Measurements from ENCODE around the gene SP140L.
"Not testable (repeated sequence)": the region's sequence is repeated elsewhere in the genome, so short reads cannot be mapped to it uniquely, and the experiment has no call there.

The SP140L gene

GRCh38 chr2:230425377-230425776, 98.4 kb downstream of the SP140L start:
- no peak for DNase-seq

DNA sequence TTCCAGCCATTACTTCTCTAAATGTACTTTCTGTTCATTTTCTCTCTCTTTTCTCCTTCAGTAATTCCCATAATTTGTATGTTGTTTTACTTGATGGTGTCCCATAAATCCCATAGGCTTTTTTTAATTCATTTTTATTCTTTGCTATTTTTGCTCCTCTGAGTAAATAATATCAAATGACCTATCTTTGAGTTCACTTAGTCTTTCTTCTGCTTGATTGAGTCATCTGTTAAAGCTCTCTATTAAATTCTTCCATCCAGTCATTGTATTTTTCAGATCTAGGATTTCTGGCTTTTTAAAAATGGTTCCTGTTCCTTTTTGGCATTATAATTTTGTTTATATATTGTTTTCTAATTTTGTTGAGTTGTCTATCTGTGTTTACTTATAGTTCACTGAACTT, 102.5 kb downstream of the SP140L start:
- DNase-seq, result no peak

- peak; percentile 31 for DNase-seq
Observed at GRCh38 chr2:230430957-230431910, 104.2 kb downstream of the SP140L start.

- no peak for DNase-seq
Observed at GRCh38 chr2:230434677-230435324, 107.8 kb downstream of the SP140L start.

- DNase-seq, result no peak
Observed at GRCh38 chr2:230435431-230435830, 108.4 kb downstream of the SP140L start.

GRCh38 chr2:230439121-230439520, 112.1 kb downstream of the SP140L start:
- DNase-seq, result not testable (repeated sequence)

- no peak for DNase-seq
Observed at GRCh38 chr2:230439590-230439989, 112.6 kb downstream of the SP140L start.

DNA sequence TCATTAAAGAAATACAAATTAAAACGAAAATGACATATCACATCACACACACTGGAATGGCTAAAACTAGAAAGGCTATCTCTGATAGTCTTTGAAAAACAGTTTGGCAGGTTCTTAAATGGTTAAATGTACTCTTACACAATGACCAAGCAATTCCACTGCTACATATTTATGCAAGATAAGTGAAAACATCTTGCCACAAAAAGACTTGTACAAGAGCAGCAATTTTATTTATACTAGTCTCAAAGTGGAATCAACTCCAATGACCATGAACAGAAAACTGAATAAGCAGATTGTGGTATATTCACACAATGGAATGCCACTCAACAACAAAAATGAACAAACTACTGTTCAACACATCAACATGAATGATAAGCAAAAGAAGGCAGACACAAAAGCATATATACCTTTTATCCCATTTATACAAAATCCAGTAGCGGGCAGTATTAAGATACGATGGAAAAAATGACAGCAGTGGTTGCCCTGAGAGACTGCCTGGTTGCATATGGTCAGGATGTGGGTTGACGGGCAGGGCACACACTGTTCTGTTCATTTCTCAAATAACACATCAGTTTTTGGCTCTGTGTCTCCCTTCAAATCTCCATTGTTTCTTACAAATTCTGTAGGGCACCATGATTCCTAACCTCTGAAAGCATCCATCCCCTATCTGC, 114.4 kb downstream of the SP140L start:
- peak; percentile 54 for DNase-seq

DNA sequence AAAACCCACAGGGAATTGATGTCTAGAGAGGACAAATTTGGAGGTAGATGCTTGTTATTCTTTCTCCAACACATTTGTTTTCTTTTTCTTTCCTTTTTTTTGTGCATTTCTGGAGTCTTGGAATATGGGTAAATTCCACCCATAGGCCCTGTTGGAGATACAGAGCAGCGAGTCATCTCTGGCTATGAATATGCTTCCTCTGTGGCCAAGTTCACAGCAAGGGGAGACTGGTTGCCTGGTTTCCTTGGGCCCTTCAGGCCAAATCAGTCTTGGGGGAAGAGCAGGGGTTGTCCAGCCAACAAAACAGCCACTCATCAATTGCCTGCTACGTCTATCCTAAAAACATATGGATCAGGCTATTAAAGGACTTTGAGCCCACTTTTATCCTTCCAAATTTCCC, 116.5 kb downstream of the SP140L start:
- DNase-seq, result no peak

DNA sequence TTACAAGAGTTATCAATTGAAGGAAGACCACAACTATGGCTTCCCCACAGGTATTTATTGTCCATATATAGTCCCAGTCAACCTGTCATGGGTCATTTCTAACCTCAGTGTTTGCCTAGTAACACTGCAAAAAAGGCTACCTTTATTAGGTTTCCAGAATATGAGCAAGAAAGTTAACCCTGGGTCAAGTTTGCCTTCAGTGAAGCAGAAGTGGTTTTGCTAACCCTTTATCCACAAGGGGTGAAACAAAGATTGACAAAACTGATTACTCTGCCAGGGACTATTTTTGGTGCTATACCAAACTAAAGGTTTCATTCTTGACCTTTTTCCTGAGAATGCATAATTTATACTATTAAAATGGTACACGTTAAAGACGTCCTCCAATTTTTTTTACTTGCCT, 117.8 kb downstream of the SP140L start:
- no peak for DNase-seq

DNA sequence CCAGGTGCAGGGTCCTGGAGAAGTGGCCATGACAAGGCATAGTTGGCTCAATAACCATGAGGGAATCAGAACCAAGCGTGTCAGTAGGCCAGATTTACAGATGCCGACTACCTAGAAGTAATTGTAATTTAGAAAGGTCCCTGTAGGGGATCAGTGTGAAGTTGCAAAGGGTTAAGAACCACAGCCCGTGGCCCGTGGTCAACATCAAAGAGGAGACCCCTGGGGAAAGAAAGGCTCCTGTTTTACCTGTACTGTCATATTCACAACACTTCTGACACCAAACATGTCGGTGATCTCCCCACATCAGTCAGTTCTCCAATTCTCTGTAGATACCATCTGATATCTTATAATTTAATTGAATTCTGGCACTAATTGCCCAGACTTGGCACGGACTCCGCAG, 120.0 kb downstream of the SP140L start:
- no peak for DNase-seq

- peak; percentile 48 for DNase-seq
Observed at GRCh38 chr2:230447455-230448451, 120.8 kb downstream of the SP140L start.

DNA sequence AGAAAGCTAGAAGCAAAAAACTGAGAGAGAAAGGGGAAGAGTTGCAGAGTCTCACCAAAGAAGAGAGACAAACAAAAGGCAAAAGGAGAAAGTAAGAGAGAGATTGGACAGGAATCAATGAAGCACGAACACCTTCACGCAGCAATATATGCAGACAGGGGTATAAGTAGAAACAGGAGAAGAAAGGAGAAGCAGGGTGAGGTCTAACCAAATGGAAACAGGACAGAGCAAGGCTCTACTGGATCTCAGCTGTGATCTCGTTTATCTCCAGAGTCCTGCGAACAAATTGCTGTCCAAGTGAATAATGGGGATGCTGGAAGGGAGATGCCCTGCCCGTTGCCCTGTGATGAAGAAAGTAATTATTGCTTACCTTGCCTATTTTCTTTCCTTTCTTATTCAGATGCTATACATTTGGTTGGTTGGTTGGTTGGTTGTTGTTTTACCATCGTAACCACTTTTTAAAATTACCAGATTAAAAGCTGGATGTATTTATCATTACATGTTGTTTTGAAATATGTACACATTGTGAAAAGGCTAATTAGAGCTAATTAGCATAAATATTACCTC, 123.0 kb downstream of the SP140L start:
- no peak for DNase-seq

GRCh38 chr2:230453006-230453405, 126.0 kb downstream of the SP140L start:
- no peak for DNase-seq
